ENCODE results near the gene DCTN4.

- TF ChIP-seq POU5F1 (IDR thresholded peaks at IDR 0.05; ENCODE audit: low read depth, low read length) (no peak), CTCF (IDR thresholded peaks at IDR 0.05; ENCODE audit: control extremely low read depth in 1 of 3, insufficient read depth in 1 of 3, low read depth in 1 of 3, low read length in 3 of 3) (no peak), EGR1 (IDR thresholded peaks at IDR 0.05; ENCODE audit: borderline replicate concordance, low read depth, low read length) (no peak), POLR2A (IDR thresholded peaks at IDR 0.05; ENCODE audit: control extremely low read depth in 1 of 2, low read depth in 2 of 2, low read length in 2 of 2) (no peak), EP300 (IDR thresholded peaks at IDR 0.05; ENCODE audit: borderline replicate concordance in 1 of 2, low read depth in 2 of 2, low read length in 2 of 2) (no peak), EZH2 (IDR thresholded peaks at IDR 0.05; ENCODE audit: low read depth, low read length, severe bottlenecking) (no peak)
Observed at GRCh38 chr5:150783422-150783928, 24.7 kb upstream of the DCTN4 start.

Data from H1 (cell line).